CD4-positive, alpha-beta T cell treated with Interleukin-17A for 1 hour (primary cell): ENCODE data around the gene CSK.

Experiments
- DNase-seq: peaks from one replicate; pipeline ENCODE4 v3.0.0-alpha.2; 2020

CSK gene

GRCh38 chr15:74802862-74803447 lies 21.1 kb downstream of the CSK start:
- no peak for DNase-seq

- no peak for DNase-seq
Measured at GRCh38 chr15:74804935-74805334, 23.1 kb downstream of the CSK start.

- DNase-seq = no peak
Measured at GRCh38 chr15:74807282-74807681, 25.4 kb downstream of the CSK start.

- DNase-seq = no peak
Measured at GRCh38 chr15:74808078-74808839, 26.4 kb downstream of the CSK start.

GRCh38 chr15:74808840-74809229 lies 27.0 kb downstream of the CSK start:
- DNase-seq = no peak

GRCh38 chr15:74809242-74809641 lies 27.4 kb downstream of the CSK start:
- DNase-seq = no peak

GRCh38 chr15:74809956-74810355 lies 28.1 kb downstream of the CSK start:
- DNase-seq = no peak

- DNase-seq = no peak
Measured at GRCh38 chr15:74812533-74812932, 30.7 kb downstream of the CSK start, which contains the start of gene LMAN1L. LMAN1L (plus strand) TSS chr15:74812835; CDS start chr15:74812855, 20 bp downstream.

- DNase-seq = no peak
Measured at GRCh38 chr15:74815121-74815934, 33.4 kb downstream of the CSK start.

- DNase-seq = no peak
Measured at GRCh38 chr15:74815961-74816360, 34.1 kb downstream of the CSK start.

GRCh38 chr15:74816624-74817369 lies 34.9 kb downstream of the CSK start:
- DNase-seq = no peak

GRCh38 chr15:74817370-74817737 lies 35.5 kb downstream of the CSK start:
- DNase-seq = no peak

GRCh38 chr15:74820056-74820455 lies 38.2 kb downstream of the CSK start:
- DNase-seq = no peak

GRCh38 chr15:74821091-74821789 lies 39.4 kb downstream of the CSK start:
- DNase-seq = no peak

GRCh38 chr15:74821790-74822158 lies 39.9 kb downstream of the CSK start:
- no peak for DNase-seq

GRCh38 chr15:74822233-74822632 lies 40.4 kb downstream of the CSK start:
- no peak for DNase-seq

- DNase-seq = no peak
Measured at GRCh38 chr15:74823324-74823723, 41.4 kb downstream of the CSK start.

GRCh38 chr15:74824976-74825375 lies 43.1 kb downstream of the CSK start:
- DNase-seq = no peak

- no peak for DNase-seq
Measured at GRCh38 chr15:74825866-74826265, 44.0 kb downstream of the CSK start.

- DNase-seq = peak; percentile 52
Measured at GRCh38 chr15:74826364-74826819, 44.5 kb downstream of the CSK start, which contains the start of gene CPLX3. CPLX3 (plus strand) TSS chr15:74826627; CDS start chr15:74826704, 77 bp downstream.

GRCh38 chr15:74826921-74827320 lies 45.0 kb downstream of the CSK start:
- DNase-seq = no peak

- DNase-seq = no peak
Measured at GRCh38 chr15:74827614-74828013, 45.7 kb downstream of the CSK start.
